Femur (tissue), 1 donor: Measurements from ENCODE around the gene PDIA5.

ENCODE experiments used
- DNase-seq: peaks from one replicate; pipeline ENCODE4 v3.0.0-alpha.2; 2017

PDIA5 gene

GRCh38 chr3:123066896-123067688 lies at the start of gene PDIA5:
Gene PDIA5, plus strand, starts transcription at chr3:123067025. Its CDS starts 140 bp downstream, at chr3:123067165.
- peak; percentile 96 for DNase-seq

GRCh38 chr3:123018683-123019082 lies 48.1 kb upstream of the PDIA5 start:
- no peak for DNase-seq

GRCh38 chr3:123019161-123019560 lies 47.7 kb upstream of the PDIA5 start:
- no peak for DNase-seq

- no peak for DNase-seq
Observed at GRCh38 chr3:123019591-123019990, 47.2 kb upstream of the PDIA5 start.

GRCh38 chr3:123020709-123021108 lies 46.1 kb upstream of the PDIA5 start:
- no peak for DNase-seq

- no peak for DNase-seq
Observed at GRCh38 chr3:123021388-123021787, 45.4 kb upstream of the PDIA5 start.

- DNase-seq = no peak
Observed at GRCh38 chr3:123021996-123022510, 44.8 kb upstream of the PDIA5 start.

GRCh38 chr3:123024056-123024455 lies 42.8 kb upstream of the PDIA5 start:
- no peak for DNase-seq

- peak; percentile 43 for DNase-seq
Observed at GRCh38 chr3:123025642-123026521, 40.9 kb upstream of the PDIA5 start.

- peak; percentile 31 for DNase-seq
Observed at GRCh38 chr3:123026565-123027291, 40.1 kb upstream of the PDIA5 start.

GRCh38 chr3:123027292-123028232 lies 39.3 kb upstream of the PDIA5 start, which contains the start of gene SEMA5B:
Gene SEMA5B, minus strand, starts transcription at chr3:123027763. Its CDS starts 66,500 bp downstream, at chr3:122961263.
- DNase-seq = peak; percentile 75

- DNase-seq = peak; percentile 59
Observed at GRCh38 chr3:123028233-123028828, 38.5 kb upstream of the PDIA5 start.

GRCh38 chr3:123031051-123031450 lies 35.8 kb upstream of the PDIA5 start:
- DNase-seq = no peak

- no peak for DNase-seq
Observed at GRCh38 chr3:123032057-123032456, 34.8 kb upstream of the PDIA5 start.

- no peak for DNase-seq
Observed at GRCh38 chr3:123034120-123034519, 32.7 kb upstream of the PDIA5 start.

- no peak for DNase-seq
Observed at GRCh38 chr3:123034996-123035395, 31.8 kb upstream of the PDIA5 start.

- DNase-seq = no peak
Observed at GRCh38 chr3:123036352-123037014, 30.3 kb upstream of the PDIA5 start.

- DNase-seq = no peak
Observed at GRCh38 chr3:123037015-123037375, 29.8 kb upstream of the PDIA5 start.

GRCh38 chr3:123038751-123039150 lies 28.1 kb upstream of the PDIA5 start:
- no peak for DNase-seq

- DNase-seq = no peak
Observed at GRCh38 chr3:123039178-123039577, 27.6 kb upstream of the PDIA5 start.

- DNase-seq = no peak
Observed at GRCh38 chr3:123042413-123042812, 24.4 kb upstream of the PDIA5 start.
